ENCODE measurements around the gene HELT. TPM values are rescaled to one million over a fixed set of nuclear protein-coding genes. Genes with fewer than 3 reads are reported as not detected.
"Not testable (repeated sequence)": the region's sequence is repeated elsewhere in the genome, so short reads cannot be mapped to it uniquely, and the experiment has no call there.

The HELT gene
- total RNA-seq, 2 experiments from 2014 or later: not detected

- no peak for DNase-seq
- Mint-ChIP-seq H3K4me3 (no peak overlapping the region), H3K36me3 (ENCODE audit: low read depth) (no peaks in the 10 kb centered on the region), H3K9me3 (peaks cover 5% of the 10 kb centered on the region), H3K27ac (no peak overlapping the region), H3K27me3 (peaks cover 31% of the 10 kb centered on the region), H3K4me1 (no peaks in the 10 kb centered on the region)
- ChIA-PET POLR2A (no interaction called here), CTCF (no interaction called here)
These were observed 15.7 kb downstream of the HELT start for GRCh38 chr4:185033950-185034349.

DNA sequence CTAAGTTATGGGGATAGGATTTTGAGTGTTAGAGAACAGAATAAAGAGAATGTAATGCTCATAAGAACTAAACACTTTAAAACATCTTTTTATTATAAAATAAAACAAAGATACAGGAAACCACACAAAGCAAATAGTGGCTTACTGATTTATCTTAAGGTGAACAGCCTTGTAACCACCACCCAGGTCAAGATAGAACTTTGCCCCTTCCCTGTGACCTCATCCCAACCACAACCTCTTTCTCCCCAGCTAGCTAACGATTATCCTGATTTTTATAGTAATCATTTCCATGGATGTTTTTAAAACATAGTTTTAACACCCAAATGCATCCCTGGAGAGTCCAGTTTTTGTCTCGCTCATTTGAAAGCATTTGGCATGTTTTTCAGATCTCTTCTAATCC lies 17.0 kb downstream of the HELT start:
- Mint-ChIP-seq H3K36me3 (ENCODE audit: low read depth) (no peaks in the 10 kb centered on the region), H3K4me3 (no peak overlapping the region), H3K27ac (no peak overlapping the region), H3K9me3 (peaks cover 5% of the 10 kb centered on the region), H3K27me3 (peaks cover 24% of the 10 kb centered on the region), H3K4me1 (peaks cover 4% of the 10 kb centered on the region)
- ChIA-PET POLR2A (no interaction called here), CTCF (interaction anchor here (1.3 kb wide), 1 partner anchor 15 kb away, joined by 3 read pairs; no protein-coding TSS in a partner anchor)
- no peak for DNase-seq

DNA sequence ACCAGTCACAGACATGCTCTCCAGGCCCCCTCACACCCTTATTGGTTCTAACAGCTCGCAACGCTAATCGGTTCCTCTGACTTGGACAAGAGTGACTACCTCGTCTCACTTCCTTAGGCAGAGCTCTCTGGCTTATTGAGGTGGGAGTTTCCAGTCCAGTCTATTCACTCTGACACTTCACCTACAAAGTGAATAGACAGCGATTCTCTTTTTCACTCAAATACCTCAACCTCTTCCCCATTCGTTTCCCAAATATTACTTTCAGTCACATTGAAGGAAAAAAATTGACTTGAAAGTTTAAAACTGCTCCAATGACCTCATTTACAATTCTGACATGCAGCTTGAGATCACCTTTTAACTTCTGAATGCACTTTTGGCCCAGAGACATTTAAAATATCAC lies 17.7 kb downstream of the HELT start:
- Mint-ChIP-seq H3K4me3 (no peak overlapping the region), H3K9me3 (peaks cover 5% of the 10 kb centered on the region), H3K27ac (no peak overlapping the region), H3K27me3 (peaks cover 20% of the 10 kb centered on the region), H3K36me3 (ENCODE audit: low read depth) (no peaks in the 10 kb centered on the region), H3K4me1 (peaks cover 4% of the 10 kb centered on the region)
- ChIA-PET POLR2A (no interaction called here), CTCF (interaction anchor here (1.3 kb wide), 1 partner anchor 14 kb away, joined by 3 read pairs; no protein-coding TSS in a partner anchor)
- DNase-seq: no peak

- Mint-ChIP-seq H3K4me1 (peaks cover 4% of the 10 kb centered on the region), H3K27ac (no peak overlapping the region), H3K4me3 (no peak overlapping the region), H3K27me3 (peaks cover 16% of the 10 kb centered on the region), H3K36me3 (ENCODE audit: low read depth) (no peaks in the 10 kb centered on the region), H3K9me3 (peaks cover 5% of the 10 kb centered on the region)
- no peak for DNase-seq
- ChIA-PET POLR2A (no interaction called here), CTCF (no interaction called here)
These were observed 18.6 kb downstream of the HELT start for GRCh38 chr4:185036842-185037241.

DNA sequence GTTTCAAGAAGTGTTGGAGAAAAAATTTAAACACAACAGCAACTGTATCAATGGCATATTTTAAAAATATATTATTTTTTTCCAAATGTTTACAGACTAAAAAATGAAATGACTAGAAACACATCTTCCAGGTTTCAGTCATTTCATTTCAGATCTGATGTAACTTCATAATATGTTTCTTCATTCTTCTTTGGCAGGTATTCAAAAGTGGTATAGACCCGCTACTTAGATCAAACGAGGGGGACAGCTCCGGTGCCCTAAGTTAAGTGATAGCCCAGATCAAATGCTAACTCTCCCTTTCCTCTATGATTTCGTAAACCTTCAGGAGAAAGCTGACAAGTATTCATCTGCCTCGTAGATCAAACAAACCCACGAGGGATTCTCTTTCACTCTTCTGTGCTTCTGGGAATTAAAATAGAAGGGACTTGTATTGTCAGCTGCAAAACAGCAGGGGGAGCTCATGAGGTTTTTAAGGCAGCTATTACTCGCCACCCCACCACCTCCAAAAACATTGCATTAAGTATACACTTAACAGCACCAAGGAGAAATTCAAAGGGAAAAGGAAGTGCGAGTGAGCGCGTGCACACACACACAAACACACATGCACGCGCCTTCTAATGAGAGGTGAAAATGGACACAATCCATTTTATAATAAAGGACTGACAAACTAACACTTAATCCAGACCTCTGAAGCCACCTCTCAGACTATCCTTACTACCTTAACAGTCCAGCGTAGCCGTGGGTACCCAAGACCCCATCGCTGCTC lies 21.4 kb downstream of the HELT start:
- Mint-ChIP-seq H3K36me3 (ENCODE audit: low read depth) (no peaks in the 10 kb centered on the region), H3K9me3 (peaks cover 5% of the 10 kb centered on the region)
- POLR2A ChIA-PET: no interaction called here

DNA sequence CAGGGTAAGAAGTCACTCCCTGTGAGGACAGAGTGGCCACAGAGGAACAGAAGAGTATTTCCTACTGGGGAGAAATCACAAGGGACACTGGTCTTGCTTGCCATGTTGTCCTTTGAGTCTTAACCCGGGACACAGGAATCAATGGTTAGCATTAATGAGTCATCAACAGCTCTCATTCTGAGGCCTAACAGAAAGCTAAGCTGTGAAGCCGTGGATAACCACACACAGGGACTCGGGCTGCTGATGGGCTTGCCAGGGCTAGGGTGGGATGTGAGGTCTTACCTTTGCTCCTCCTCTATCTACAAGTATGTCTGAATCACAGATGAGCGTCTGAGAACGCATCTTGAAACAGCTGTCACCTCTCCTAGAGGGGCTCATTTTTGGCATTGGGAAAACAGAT lies 22.2 kb downstream of the HELT start:
- POLR2A ChIA-PET: no interaction called here
- Mint-ChIP-seq H3K27ac (no peak overlapping the region), H3K36me3 (ENCODE audit: low read depth) (no peaks in the 10 kb centered on the region), H3K9me3 (peaks cover 5% of the 10 kb centered on the region), H3K4me3 (no peak overlapping the region), H3K27me3 (peaks cover 14% of the 10 kb centered on the region), H3K4me1 (peaks cover 4% of the 10 kb centered on the region)
- DNase-seq: no peak
- CTCF ChIA-PET: interaction anchor here (0.6 to 2.3 kb wide), 4 partner anchors 18 to 557 kb away, joined by 3 to 5 read pairs (median 3); no protein-coding TSS in a partner anchor

More for the DNA sequence above, 21.4 kb downstream of the HELT start:
- CTCF ChIA-PET: interaction anchor here (0.6 to 2.3 kb wide), 7 partner anchors 9 to 558 kb away, joined by 3 to 5 read pairs (median 3); no protein-coding TSS in a partner anchor
- Mint-ChIP-seq H3K4me3 (no peak overlapping the region), H3K27me3 (peaks cover 10% of the 10 kb centered on the region), H3K27ac (no peak overlapping the region), H3K4me1 (peaks cover 4% of the 10 kb centered on the region)
- DNase-seq: peak; percentile 69

GRCh38 chr4:185050286-185050685 lies 32.0 kb downstream of the HELT start:
- H3K27ac Mint-ChIP-seq; H3K36me3 Mint-ChIP-seq (ENCODE audit: low read depth); H3K4me1 Mint-ChIP-seq; DNase-seq; H3K9me3 Mint-ChIP-seq; POLR2A ChIA-PET; H3K4me3 Mint-ChIP-seq: not testable (repeated sequence)
- CTCF ChIA-PET: interaction anchor here (1.2 kb wide), 2 partner anchors 11 to 15 kb away, joined by 3 to 4 read pairs; no protein-coding TSS in a partner anchor
- peaks cover 20% of the 10 kb centered on the region for H3K27me3 Mint-ChIP-seq

- H3K4me3 Mint-ChIP-seq; H3K36me3 Mint-ChIP-seq (ENCODE audit: low read depth); H3K4me1 Mint-ChIP-seq; CTCF ChIA-PET; DNase-seq; H3K9me3 Mint-ChIP-seq; H3K27ac Mint-ChIP-seq; POLR2A ChIA-PET: not testable (repeated sequence)
- peaks cover 18% of the 10 kb centered on the region for H3K27me3 Mint-ChIP-seq
These were observed 33.0 kb downstream of the HELT start for GRCh38 chr4:185051283-185051682.

GRCh38 chr4:185053746-185054145 lies 35.5 kb downstream of the HELT start:
- H3K4me1 Mint-ChIP-seq: no peaks in the 10 kb centered on the region
- H3K27me3 Mint-ChIP-seq: peaks cover 15% of the 10 kb centered on the region
- H3K36me3 Mint-ChIP-seq (ENCODE audit: low read depth): no peaks in the 10 kb centered on the region
- DNase-seq: no peak
- no peaks in the 10 kb centered on the region for H3K9me3 Mint-ChIP-seq
- CTCF ChIA-PET: no interaction called here
- POLR2A ChIA-PET: no interaction called here
- H3K4me3 Mint-ChIP-seq: no peak overlapping the region
- no peak overlapping the region for H3K27ac Mint-ChIP-seq

GRCh38 chr4:185054272-185054671 lies 36.0 kb downstream of the HELT start:
- Mint-ChIP-seq H3K4me1 (no peaks in the 10 kb centered on the region), H3K36me3 (ENCODE audit: low read depth) (no peaks in the 10 kb centered on the region), H3K27me3 (peaks cover 15% of the 10 kb centered on the region), H3K27ac (no peak overlapping the region), H3K4me3 (no peak overlapping the region), H3K9me3 (no peaks in the 10 kb centered on the region)
- ChIA-PET CTCF (no interaction called here), POLR2A (no interaction called here)
- DNase-seq: no peak

DNA sequence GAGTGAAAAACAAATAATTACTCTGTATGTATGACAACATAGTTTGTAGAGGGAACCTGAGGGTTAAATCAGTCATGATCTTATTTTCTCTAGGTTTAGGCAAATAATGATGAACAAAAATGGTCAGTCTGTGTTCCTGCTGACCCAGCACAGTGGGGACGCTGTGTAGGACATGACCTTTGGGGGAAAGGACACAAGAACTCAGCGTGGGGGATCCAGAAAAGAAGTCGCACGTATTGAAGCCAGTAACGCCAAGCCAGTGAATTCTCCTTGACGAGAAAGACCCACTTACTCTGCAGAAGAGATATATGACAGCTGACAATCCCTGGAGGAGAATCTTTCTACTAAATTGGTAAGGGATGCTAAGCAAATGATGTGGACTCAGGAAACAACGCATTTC lies 36.6 kb downstream of the HELT start:
- no peak overlapping the region for H3K4me3 Mint-ChIP-seq
- no peak for DNase-seq
- H3K27me3 Mint-ChIP-seq: peaks cover 13% of the 10 kb centered on the region
- H3K36me3 Mint-ChIP-seq (ENCODE audit: low read depth): no peaks in the 10 kb centered on the region
- no peaks in the 10 kb centered on the region for H3K9me3 Mint-ChIP-seq
- ChIA-PET CTCF (no interaction called here), POLR2A (no interaction called here)
- no peaks in the 10 kb centered on the region for H3K4me1 Mint-ChIP-seq
- no peak overlapping the region for H3K27ac Mint-ChIP-seq

GRCh38 chr4:185061610-185062009 lies 43.3 kb downstream of the HELT start:
- Mint-ChIP-seq H3K9me3 (no peaks in the 10 kb centered on the region), H3K27ac (no peak overlapping the region), H3K4me3 (no peak overlapping the region), H3K36me3 (ENCODE audit: low read depth) (no peaks in the 10 kb centered on the region), H3K4me1 (no peaks in the 10 kb centered on the region), H3K27me3 (peaks cover 18% of the 10 kb centered on the region)
- POLR2A ChIA-PET: no interaction called here
- CTCF ChIA-PET: no interaction called here
- no peak for DNase-seq

- ChIA-PET POLR2A (no interaction called here), CTCF (no interaction called here)
- H3K4me1 Mint-ChIP-seq: no peaks in the 10 kb centered on the region
- DNase-seq: no peak
- no peak overlapping the region for H3K4me3 Mint-ChIP-seq
- no peak overlapping the region for H3K27ac Mint-ChIP-seq
- H3K36me3 Mint-ChIP-seq (ENCODE audit: low read depth): no peaks in the 10 kb centered on the region
- H3K27me3 Mint-ChIP-seq: peaks cover 14% of the 10 kb centered on the region
- H3K9me3 Mint-ChIP-seq: no peaks in the 10 kb centered on the region
These were observed 44.3 kb downstream of the HELT start for GRCh38 chr4:185062606-185063005.

DNA sequence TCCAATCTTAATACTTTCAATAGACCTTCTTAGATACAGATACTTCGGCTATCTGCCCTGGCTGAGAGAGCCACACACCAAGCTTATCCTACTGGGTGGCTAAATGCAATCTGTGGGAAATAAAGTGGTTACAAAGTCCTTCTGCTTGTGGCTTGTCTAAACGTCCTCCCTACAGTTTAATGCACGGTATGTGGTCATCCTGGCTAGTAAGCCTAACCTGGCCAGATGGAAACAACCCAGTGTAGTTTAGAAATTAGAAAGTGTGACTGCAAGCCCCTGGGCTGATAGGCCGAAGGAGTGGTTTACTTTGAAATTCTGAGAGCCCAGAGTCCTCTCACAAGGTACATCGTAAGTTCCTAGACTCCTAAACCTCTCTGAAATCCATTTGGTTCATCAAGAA lies 47.9 kb downstream of the HELT start:
- H3K27me3 Mint-ChIP-seq: peaks cover 18% of the 10 kb centered on the region
- CTCF ChIA-PET: no interaction called here
- no peak overlapping the region for H3K27ac Mint-ChIP-seq
- H3K9me3 Mint-ChIP-seq: no peaks in the 10 kb centered on the region
- no peaks in the 10 kb centered on the region for H3K4me1 Mint-ChIP-seq
- no peaks in the 10 kb centered on the region for H3K36me3 Mint-ChIP-seq (ENCODE audit: low read depth)
- no peak for DNase-seq
- no peak overlapping the region for H3K4me3 Mint-ChIP-seq
- POLR2A ChIA-PET: no interaction called here
